HEK293 (cell line): ENCODE results near the gene DOK3.

Experiments
- CTCF ChIA-PET: fragments of 350-600 bp; formaldehyde crosslinking; extraction: SDS; loops from one replicate; lab custom pipeline; 2021; ENCODE audit warnings: antibody characterized with exemption; lab: Yijun Ruan, JAX
- POLR2A ChIA-PET: fragments of 300-600 bp; formaldehyde crosslinking; extraction: SDS; loops from one replicate; lab custom pipeline; 2020; ENCODE audit warnings: antibody characterized with exemption, inconsistent platforms; lab: Yijun Ruan, JAX
- H3K27ac ChIP-seq: fragments of 200-500 bp; sonication (Bioruptor generic); 2 replicates; pipeline ENCODE4 v1.5.1; 2014; ENCODE audit warnings: low read depth, low read length, control low read depth, inconsistent platforms; ENCODE audit errors: extremely low read depth
- H3K36me3 ChIP-seq, 2 experiments: fragments of 200-500 bp in 1 of 2; sonication (Bioruptor generic) in 1 of 2; 1 replicate in 1 of 2; 2 replicates in 1 of 2; pipeline ENCODE4 v1.5.1; 2014 to 2017; ENCODE audit warnings: inconsistent platforms in 2 of 2, low read length in 2 of 2; ENCODE audit not compliant: control insufficient read depth in 2 of 2, insufficient read depth in 1 of 2
- H3K4me1 ChIP-seq: fragments of 200-500 bp; sonication (Bioruptor generic); 2 replicates; pipeline ENCODE4 v1.5.1; 2014; ENCODE audit warnings: mild to moderate bottlenecking, low read length, inconsistent platforms; ENCODE audit not compliant: control insufficient read depth, insufficient read depth
- H3K4me3 ChIP-seq: 2 replicates; pipeline ENCODE4 v1.5.1; 2011; ENCODE audit warnings: low read depth, mild to moderate bottlenecking, control low read depth, low read length, moderate library complexity
- H3K9me3 ChIP-seq: fragments of 200-500 bp; sonication (Bioruptor generic); 2 replicates; pipeline ENCODE4 v1.5.1; 2014; ENCODE audit warnings: low read depth, low read length, inconsistent platforms; ENCODE audit not compliant: control insufficient read depth, insufficient read depth
- ELK4 ChIP-seq: IDR thresholded peaks from 2 replicates; pipeline ENCODE4 v1.6.1; 2011; ENCODE audit warnings: mild to moderate bottlenecking, low read depth, low read length, borderline replicate concordance
- GLI2 ChIP-seq: fragments of 450-650 bp; formaldehyde crosslinking; IDR thresholded peaks from 2 replicates; pipeline ENCODE4; 2017; ENCODE audit warnings: missing biosample characterization, missing genetic modification characterization, low read depth, borderline replicate concordance
- HOXD13 ChIP-seq: sonication (generic); formaldehyde crosslinking; IDR thresholded peaks from 2 replicates; pipeline ENCODE4 v1.8.0; 2022; ENCODE audit warnings: missing genetic modification reagents, borderline replicate concordance
- OVOL3 ChIP-seq: fragments of 450-650 bp; formaldehyde crosslinking; IDR thresholded peaks from 2 replicates; pipeline ENCODE4 v1.5.1; 2016; ENCODE audit warnings: missing biosample characterization, missing genetic modification characterization
- REST ChIP-seq: fragments of 450-650 bp; formaldehyde crosslinking; IDR thresholded peaks from 2 replicates; pipeline ENCODE4 v1.5.1; 2016; ENCODE audit warnings: missing biosample characterization, missing genetic modification characterization
- TCF7L2 ChIP-seq: IDR thresholded peaks from 2 replicates; pipeline ENCODE4 v1.6.1; 2011; ENCODE audit warnings: low read depth, mild to moderate bottlenecking, inconsistent platforms, low read length, moderate library complexity, borderline replicate concordance
- ZBTB10 ChIP-seq: fragments of 450-650 bp; formaldehyde crosslinking; IDR thresholded peaks from 2 replicates; pipeline ENCODE4 v1.5.1; 2016; ENCODE audit warnings: missing biosample characterization, missing genetic modification characterization
- ZIC2 ChIP-seq: fragments of 450-650 bp; formaldehyde crosslinking; IDR thresholded peaks from 2 replicates; pipeline ENCODE4 v1.5.1; 2016; ENCODE audit warnings: missing biosample characterization, missing genetic modification characterization
- ZNF146 ChIP-seq: fragments of 450-650 bp; formaldehyde crosslinking; IDR thresholded peaks from 2 replicates; pipeline ENCODE4 v1.5.1; 2016; ENCODE audit warnings: missing biosample characterization, missing genetic modification characterization
- ZNF18 ChIP-seq: fragments of 450-650 bp; formaldehyde crosslinking; IDR thresholded peaks from 2 replicates; pipeline ENCODE4 v1.5.1; 2016; ENCODE audit warnings: missing biosample characterization, missing genetic modification characterization
- ZNF211 ChIP-seq: fragments of 450-650 bp; formaldehyde crosslinking; IDR thresholded peaks from 2 replicates; pipeline ENCODE4 v1.5.1; 2016; ENCODE audit warnings: low read depth, missing biosample characterization, missing genetic modification characterization
- ZNF221 ChIP-seq: fragments of 450-650 bp; formaldehyde crosslinking; IDR thresholded peaks from 2 replicates; pipeline ENCODE4 v1.5.1; 2017; ENCODE audit warnings: missing biosample characterization, missing genetic modification characterization, borderline replicate concordance
- ZNF23 ChIP-seq: fragments of 450-650 bp; formaldehyde crosslinking; IDR thresholded peaks from 2 replicates; pipeline ENCODE4 v1.5.1; 2016; ENCODE audit warnings: missing biosample characterization, missing genetic modification characterization, borderline replicate concordance
- ZNF266 ChIP-seq: fragments of 450-650 bp; formaldehyde crosslinking; IDR thresholded peaks from 2 replicates; pipeline ENCODE4 v1.5.1; 2016; ENCODE audit warnings: missing biosample characterization, missing genetic modification characterization, low read depth
- ZNF433 ChIP-seq: fragments of 450-650 bp; formaldehyde crosslinking; IDR thresholded peaks from 2 replicates; pipeline ENCODE4 v1.5.1; 2016; ENCODE audit warnings: missing biosample characterization, missing genetic modification characterization, low read depth
- ZNF561 ChIP-seq: fragments of 450-650 bp; IDR thresholded peaks from 2 replicates; pipeline ENCODE4 v1.5.1; 2018; ENCODE audit warnings: missing biosample characterization, missing genetic modification characterization, borderline replicate concordance
- ZNF580 ChIP-seq: fragments of 450-650 bp; formaldehyde crosslinking; IDR thresholded peaks from 2 replicates; pipeline ENCODE4 v1.5.1; 2016; ENCODE audit warnings: missing biosample characterization, missing genetic modification characterization
- ZNF624 ChIP-seq: fragments of 450-650 bp; formaldehyde crosslinking; IDR thresholded peaks from 2 replicates; pipeline ENCODE4 v1.5.1; 2017; ENCODE audit warnings: missing biosample characterization, missing genetic modification characterization
- ZNF677 ChIP-seq: fragments of 450-650 bp; IDR thresholded peaks from 2 replicates; pipeline ENCODE4 v1.5.0; 2018; ENCODE audit warnings: missing biosample characterization, mild to moderate bottlenecking, missing genetic modification characterization, moderate library complexity
- ZNF76 ChIP-seq: fragments of 450-650 bp; formaldehyde crosslinking; IDR thresholded peaks from 2 replicates; pipeline ENCODE4; 2016; ENCODE audit warnings: low read depth, missing biosample characterization, missing genetic modification characterization, borderline replicate concordance
- ZNF843 ChIP-seq: fragments of 450-650 bp; formaldehyde crosslinking; IDR thresholded peaks from 2 replicates; pipeline ENCODE4 v1.5.1; 2016; ENCODE audit warnings: missing biosample characterization, missing genetic modification characterization
- TF ChIP-seq, protein P1 (sequence below): fragments of 450-650 bp; formaldehyde crosslinking; IDR thresholded peaks from 2 replicates; pipeline ENCODE4 v1.5.1; 2017; ENCODE audit warnings: missing biosample characterization, missing genetic modification characterization

DOK3 gene

DNA sequence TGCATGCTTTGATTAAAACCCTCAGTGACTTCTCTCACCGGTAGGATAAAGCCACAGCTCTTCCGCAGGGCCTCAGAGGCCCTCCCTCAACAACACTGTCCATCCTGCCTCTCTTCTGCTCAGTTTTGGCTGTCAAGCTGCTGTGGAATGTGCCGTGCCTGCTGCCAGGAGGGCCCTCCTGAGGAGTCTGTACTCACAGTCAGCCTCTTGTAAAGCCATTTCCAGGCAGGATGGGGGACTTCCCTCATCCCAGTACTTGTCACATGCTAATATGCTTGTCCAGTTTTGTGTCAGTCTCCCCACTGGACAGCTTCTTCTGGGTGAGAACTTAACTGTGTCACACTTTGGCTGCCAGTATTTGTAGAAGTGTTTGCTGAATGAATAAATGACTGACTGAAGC is 21.0 kb upstream of the DOK3 start:
- Histone ChIP-seq H3K27ac (no peak overlapping the region), H3K4me3 (no peak overlapping the region), H3K36me3 (peaks cover 13 to 93% of the 10 kb centered on the region in 2 experiments; a peak in 2 of 3 replicates), H3K4me1 (no peaks in the 10 kb centered on the region), H3K9me3 (no peaks in the 10 kb centered on the region)
- CTCF ChIA-PET, result interaction anchor here (0.6 to 1.4 kb wide), 3 partner anchors 9 to 54 kb away, joined by 3 read pairs; no protein-coding TSS in a partner anchor
- POLR2A ChIA-PET, result no interaction called here
- no peak for TF ChIP-seq ZNF211 (tag by site-specific recombination)
- TF ChIP-seq GLI2 (tag by site-specific recombination), result no peak
- TF ChIP-seq ZNF580 (tag by site-specific recombination), result no peak
- no peak for TF ChIP-seq ZNF433 (tag by site-specific recombination)

DNA sequence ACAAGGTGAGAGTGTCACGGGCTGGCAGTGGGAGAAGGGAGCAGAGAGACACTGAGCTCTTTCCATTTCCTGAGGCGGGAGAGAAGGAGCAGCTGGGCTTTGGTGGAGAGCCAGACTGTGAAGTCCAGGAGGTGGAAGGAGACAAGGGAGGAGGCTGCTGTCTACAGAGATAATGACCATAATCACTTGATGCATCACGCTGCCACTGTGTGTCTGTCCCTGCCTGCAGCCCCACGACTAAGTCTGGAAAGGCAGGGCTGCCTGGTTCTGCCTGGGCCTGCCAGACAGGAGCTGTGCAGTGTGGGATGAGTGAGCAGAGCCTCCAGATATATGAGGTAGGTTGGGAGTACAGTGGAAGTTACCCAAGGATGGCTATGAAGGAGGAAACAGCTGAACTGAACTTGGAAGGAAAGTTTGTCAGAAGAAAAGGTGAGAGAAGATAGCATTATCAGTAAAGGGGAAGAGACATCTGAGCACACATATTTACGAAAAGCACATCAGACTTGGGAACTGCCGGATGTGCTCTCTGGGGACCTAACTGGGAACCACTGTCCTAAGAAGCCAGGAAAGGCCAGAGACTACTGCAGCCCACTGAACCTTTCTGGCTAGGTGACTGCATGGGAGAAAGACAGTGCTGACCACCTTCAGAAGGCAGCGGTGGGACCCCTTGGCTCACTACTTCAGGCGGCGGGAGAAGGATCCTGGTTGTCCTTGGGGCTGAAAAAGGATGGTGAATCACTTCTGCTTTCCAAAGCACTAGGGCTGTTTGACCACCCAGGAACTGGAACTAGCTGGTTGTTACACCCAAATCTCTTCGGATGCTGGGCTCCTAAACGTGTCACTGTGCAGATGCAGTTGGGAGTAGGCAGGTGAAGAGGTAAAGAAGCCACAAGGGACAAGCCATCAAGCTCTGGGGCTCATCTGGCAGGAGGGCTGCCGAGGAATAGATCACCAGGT is 19.9 kb upstream of the DOK3 start:
- Histone ChIP-seq H3K4me3 (no peak overlapping the region), H3K27ac (no peak overlapping the region), H3K9me3 (no peaks in the 10 kb centered on the region), H3K4me1 (no peaks in the 10 kb centered on the region), H3K36me3 (peaks cover 13 to 94% of the 10 kb centered on the region in 2 experiments; a peak in 2 of 3 replicates)
- CTCF ChIA-PET, result interaction anchor here (0.6 kb wide), 2 partner anchors 22 to 467 kb away, joined by 3 read pairs; no protein-coding TSS in a partner anchor
- POLR2A ChIA-PET, result interaction anchor here (0.6 kb wide), 1 partner anchor 337 kb away, joined by 5 read pairs; no protein-coding TSS in a partner anchor
- no peak for TF ChIP-seq OVOL3 (tag by site-specific recombination)
- no peak for TF ChIP-seq ZNF76
- no peak for TF ChIP-seq ZNF624
- TF ChIP-seq HOXD13 (CRISPR knock-in tag), result no peak
- no peak for TF ChIP-seq ZNF561 (tag by site-specific recombination)
- TF ChIP-seq ZBTB10, result no peak
- TF ChIP-seq ZNF843 (tag by site-specific recombination), result no peak
- no peak for TF ChIP-seq TCF7L2
- no peak for TF ChIP-seq ELK4
- TF ChIP-seq ZIC2, result no peak
- no peak for TF ChIP-seq ZNF23 (tag by site-specific recombination)
- TF ChIP-seq, protein P1, sequence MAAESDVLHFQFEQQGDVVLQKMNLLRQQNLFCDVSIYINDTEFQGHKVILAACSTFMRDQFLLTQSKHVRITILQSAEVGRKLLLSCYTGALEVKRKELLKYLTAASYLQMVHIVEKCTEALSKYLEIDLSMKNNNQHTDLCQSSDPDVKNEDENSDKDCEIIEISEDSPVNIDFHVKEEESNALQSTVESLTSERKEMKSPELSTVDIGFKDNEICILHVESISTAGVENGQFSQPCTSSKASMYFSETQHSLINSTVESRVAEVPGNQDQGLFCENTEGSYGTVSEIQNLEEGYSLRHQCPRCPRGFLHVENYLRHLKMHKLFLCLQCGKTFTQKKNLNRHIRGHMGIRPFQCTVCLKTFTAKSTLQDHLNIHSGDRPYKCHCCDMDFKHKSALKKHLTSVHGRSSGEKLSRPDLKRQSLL (tag by site-specific recombination), result no peak
- TF ChIP-seq ZNF211 (tag by site-specific recombination), result no peak
- no peak for TF ChIP-seq ZNF221 (tag by site-specific recombination)
- no peak for TF ChIP-seq ZNF266 (tag by site-specific recombination)
- TF ChIP-seq REST, result no peak
- no peak for TF ChIP-seq ZNF677 (tag by site-specific recombination)
- TF ChIP-seq ZNF146, result no peak
- no peak for TF ChIP-seq ZNF18
